K562 (cell line): ENCODE measurements around the gene SHROOM3.

Source experiments
- CBX5 ChIP-seq: IDR thresholded peaks from 2 replicates; pipeline ENCODE4 v1.6.1; 2014; ENCODE audit warnings: low read depth, borderline replicate concordance
- JUNB ChIP-seq: fragments of 450-650 bp; formaldehyde crosslinking; conservative IDR thresholded peaks from 2 replicates; pipeline ENCODE4 v1.4.0; 2020; ENCODE audit warnings: mild to moderate bottlenecking
- MYNN ChIP-seq, 2 experiments: sonication (generic); formaldehyde crosslinking in 1 of 2; IDR thresholded peaks; 2 replicates each; pipeline versions ENCODE4 v1.5.0 to v1.6.1; 2016 to 2020; ENCODE audit warnings: antibody characterized with exemption in 1 of 2, missing genetic modification reagents in 1 of 2
- NFXL1 ChIP-seq: fragments of 450-650 bp; formaldehyde crosslinking; IDR thresholded peaks from 2 replicates; pipeline ENCODE4 v1.4.0; 2021; ENCODE audit warnings: mild to moderate bottlenecking
- NRF1 ChIP-seq, 2 experiments: fragments of 450-650 bp; IDR thresholded peaks in 1 of 2; conservative IDR thresholded peaks in 1 of 2; 2 replicates each; pipeline ENCODE4 v1.6.1; 2014; ENCODE audit warnings: mild to moderate bottlenecking in 2 of 2
- PHF8 ChIP-seq: fragments of 200-600 bp; sonication (generic); IDR thresholded peaks from 2 replicates; pipeline ENCODE4 v1.6.1; 2012; ENCODE audit warnings: mixed run types, mild to moderate bottlenecking, inconsistent platforms, low read length, moderate library complexity, borderline replicate concordance
- POLR2H ChIP-seq: IDR thresholded peaks from 2 replicates; pipeline ENCODE4 v1.6.1; 2016; ENCODE audit warnings: missing genetic modification characterization, low read depth, mild to moderate bottlenecking, control low read depth, missing compliant biosample characterization, moderate library complexity
- TAF1 ChIP-seq: IDR thresholded peaks from 2 replicates; pipeline ENCODE4 v1.6.1; 2011; ENCODE audit warnings: mild to moderate bottlenecking, low read length, moderate library complexity; ENCODE audit not compliant: insufficient read depth, control insufficient read depth, severe bottlenecking; ENCODE audit errors: extremely low read depth
- TSHZ1 ChIP-seq: fragments of 250-450 bp; sonication (Bioruptor Pico); IDR thresholded peaks from 2 replicates; pipeline ENCODE4 v1.4.0; 2020; ENCODE audit warnings: mild to moderate bottlenecking, moderate library complexity
- ZNF324 ChIP-seq: fragments of 250-450 bp; sonication (Bioruptor Pico); IDR thresholded peaks from 2 replicates; pipeline ENCODE4 v1.4.0; 2020; ENCODE audit warnings: mild to moderate bottlenecking
- ZNF584 ChIP-seq: fragments of 200-800 bp; sonication (Bioruptor generic); IDR thresholded peaks from 2 replicates; pipeline ENCODE4 v1.6.1; 2016; ENCODE audit warnings: low read depth, mild to moderate bottlenecking, missing genetic modification characterization, missing compliant biosample characterization
- TF ChIP-seq, protein P1 (sequence below), 3 experiments: IDR thresholded peaks in 2 of 3; conservative IDR thresholded peaks in 1 of 3; 2 replicates each; pipeline ENCODE4 v1.5.1; 2011 to 2012; ENCODE audit warnings: low read length in 3 of 3, mild to moderate bottlenecking in 3 of 3, control low read depth in 2 of 3, improper control_type of control experiment in 1 of 3, inconsistent platforms in 1 of 3, low read depth in 1 of 3, mixed read lengths in 1 of 3, moderate library complexity in 1 of 3; ENCODE audit not compliant: insufficient read depth in 2 of 3
- TF ChIP-seq, protein P2 (sequence below): sonication (generic); formaldehyde crosslinking; IDR thresholded peaks from 2 replicates; pipeline ENCODE4 v1.9.0; 2022; ENCODE audit warnings: mild to moderate bottlenecking, missing genetic modification reagents
- TF ChIP-seq, protein P3 (sequence below): sonication (generic); formaldehyde crosslinking; IDR thresholded peaks from 2 replicates; pipeline ENCODE4 v1.8.0; 2022; ENCODE audit warnings: missing genetic modification reagents, mild to moderate bottlenecking, moderate library complexity, borderline replicate concordance

DNA sequence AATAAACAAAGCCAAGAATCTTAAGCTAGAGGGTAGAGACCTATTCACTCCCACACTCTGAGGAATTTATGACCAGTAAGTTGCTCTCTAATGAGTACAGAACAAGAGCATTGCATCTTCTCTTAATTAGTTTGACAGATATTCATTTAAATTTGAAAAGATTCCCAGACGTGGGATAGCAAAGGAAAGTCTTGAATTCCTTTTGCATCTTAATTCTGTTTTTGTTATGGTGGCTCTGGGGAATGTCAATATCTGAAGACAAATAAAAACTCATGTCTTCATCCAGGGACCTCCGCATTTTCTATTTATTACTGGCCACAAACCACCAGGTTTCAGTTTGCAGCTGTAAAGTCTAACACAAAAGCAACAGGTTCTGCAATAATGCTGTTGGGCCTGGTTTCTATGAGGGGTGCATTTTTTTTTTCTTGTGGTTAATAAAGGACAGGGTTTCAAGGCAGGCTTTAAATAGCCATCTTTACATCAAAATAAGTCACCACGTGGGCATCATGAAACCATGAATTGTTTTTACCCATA lies 172.3 kb downstream of the SHROOM3 start:
- TF ChIP-seq NRF1 (conservative IDR thresholded peaks at IDR 0.05 in 1 of 2, IDR thresholded peaks at IDR 0.05 in 1 of 2) (no peak), TSHZ1 (CRISPR knock-in tag) (no peak), POLR2H (tag) (no peak), CBX5 (no peak), MYNN (IDR thresholded peaks at IDR 0.05) (no peak), MYNN (CRISPR knock-in tag; IDR thresholded peaks at IDR 0.05) (no peak), PHF8 (no peak), ZNF584 (CRISPR knock-in tag) (no peak), TAF1 (no peak), NFXL1 (CRISPR knock-in tag) (no peak), ZNF324 (CRISPR knock-in tag) (no peak), JUNB (CRISPR knock-in tag) (no peak)
- TF ChIP-seq, protein P1, sequence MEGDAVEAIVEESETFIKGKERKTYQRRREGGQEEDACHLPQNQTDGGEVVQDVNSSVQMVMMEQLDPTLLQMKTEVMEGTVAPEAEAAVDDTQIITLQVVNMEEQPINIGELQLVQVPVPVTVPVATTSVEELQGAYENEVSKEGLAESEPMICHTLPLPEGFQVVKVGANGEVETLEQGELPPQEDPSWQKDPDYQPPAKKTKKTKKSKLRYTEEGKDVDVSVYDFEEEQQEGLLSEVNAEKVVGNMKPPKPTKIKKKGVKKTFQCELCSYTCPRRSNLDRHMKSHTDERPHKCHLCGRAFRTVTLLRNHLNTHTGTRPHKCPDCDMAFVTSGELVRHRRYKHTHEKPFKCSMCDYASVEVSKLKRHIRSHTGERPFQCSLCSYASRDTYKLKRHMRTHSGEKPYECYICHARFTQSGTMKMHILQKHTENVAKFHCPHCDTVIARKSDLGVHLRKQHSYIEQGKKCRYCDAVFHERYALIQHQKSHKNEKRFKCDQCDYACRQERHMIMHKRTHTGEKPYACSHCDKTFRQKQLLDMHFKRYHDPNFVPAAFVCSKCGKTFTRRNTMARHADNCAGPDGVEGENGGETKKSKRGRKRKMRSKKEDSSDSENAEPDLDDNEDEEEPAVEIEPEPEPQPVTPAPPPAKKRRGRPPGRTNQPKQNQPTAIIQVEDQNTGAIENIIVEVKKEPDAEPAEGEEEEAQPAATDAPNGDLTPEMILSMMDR (IDR thresholded peaks at IDR 0.05 in 2 of 3, conservative IDR thresholded peaks at IDR 0.05 in 1 of 3; ENCODE audit: insufficient read depth in 2 of 3, low read depth in 1 of 3, low read length in 3 of 3): no peak
- TF ChIP-seq, protein P2, sequence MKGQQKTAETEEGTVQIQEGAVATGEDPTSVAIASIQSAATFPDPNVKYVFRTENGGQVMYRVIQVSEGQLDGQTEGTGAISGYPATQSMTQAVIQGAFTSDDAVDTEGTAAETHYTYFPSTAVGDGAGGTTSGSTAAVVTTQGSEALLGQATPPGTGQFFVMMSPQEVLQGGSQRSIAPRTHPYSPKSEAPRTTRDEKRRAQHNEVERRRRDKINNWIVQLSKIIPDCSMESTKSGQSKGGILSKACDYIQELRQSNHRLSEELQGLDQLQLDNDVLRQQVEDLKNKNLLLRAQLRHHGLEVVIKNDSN (CRISPR knock-in tag): no peak
- TF ChIP-seq, protein P3, sequence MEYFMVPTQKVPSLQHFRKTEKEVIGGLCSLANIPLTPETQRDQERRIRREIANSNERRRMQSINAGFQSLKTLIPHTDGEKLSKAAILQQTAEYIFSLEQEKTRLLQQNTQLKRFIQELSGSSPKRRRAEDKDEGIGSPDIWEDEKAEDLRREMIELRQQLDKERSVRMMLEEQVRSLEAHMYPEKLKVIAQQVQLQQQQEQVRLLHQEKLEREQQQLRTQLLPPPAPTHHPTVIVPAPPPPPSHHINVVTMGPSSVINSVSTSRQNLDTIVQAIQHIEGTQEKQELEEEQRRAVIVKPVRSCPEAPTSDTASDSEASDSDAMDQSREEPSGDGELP (CRISPR knock-in tag): no peak
